Dermis blood vessel endothelial cell (primary cell): ENCODE results near the gene ANKLE2. TPM values are rescaled to one million over a fixed set of nuclear protein-coding genes. Genes with fewer than 3 reads are reported as not detected.
A peak's percentile ranks its signal among the peaks of the same experiment; 100 is the strongest.
"Not testable (repeated sequence)": the region's sequence is repeated elsewhere in the genome, so short reads cannot be mapped to it uniquely, and the experiment has no call there.

Experiments used
- DNase-seq: peaks from one replicate; pipeline ENCODE4 v3.0.0; 2010
- total RNA-seq: library from RNA; depleted of rRNA; stranded (reverse); fragments of >200 nt; gene quantifications from 2 replicates; pipeline ENCODE4 v1.2.3, GENCODE V29; 2014

ANKLE2 gene
- total RNA-seq, 1 donor from 2014 or later: 61.6 TPM

DNA sequence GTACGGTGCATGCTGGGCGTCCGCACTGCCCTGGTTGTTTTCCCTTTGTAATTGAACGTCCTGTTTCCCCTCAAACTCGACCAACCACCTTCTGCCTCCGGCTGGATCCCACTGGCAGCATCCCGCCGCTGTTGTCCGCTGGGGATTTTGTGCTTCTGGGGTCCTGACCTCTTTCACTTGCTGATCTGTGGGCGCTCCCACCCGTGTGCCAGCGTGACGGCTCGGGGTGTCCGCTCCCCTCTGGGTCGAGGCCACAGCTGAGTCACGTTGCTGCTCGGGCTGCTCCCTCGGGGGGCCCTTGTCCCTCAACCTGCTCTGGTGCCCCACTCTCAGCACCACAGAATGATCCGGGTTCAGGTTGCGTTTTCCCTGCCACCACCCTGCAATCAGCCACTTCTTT, 43.0 kb downstream of the ANKLE2 start:
- DNase-seq: no peak

DNA sequence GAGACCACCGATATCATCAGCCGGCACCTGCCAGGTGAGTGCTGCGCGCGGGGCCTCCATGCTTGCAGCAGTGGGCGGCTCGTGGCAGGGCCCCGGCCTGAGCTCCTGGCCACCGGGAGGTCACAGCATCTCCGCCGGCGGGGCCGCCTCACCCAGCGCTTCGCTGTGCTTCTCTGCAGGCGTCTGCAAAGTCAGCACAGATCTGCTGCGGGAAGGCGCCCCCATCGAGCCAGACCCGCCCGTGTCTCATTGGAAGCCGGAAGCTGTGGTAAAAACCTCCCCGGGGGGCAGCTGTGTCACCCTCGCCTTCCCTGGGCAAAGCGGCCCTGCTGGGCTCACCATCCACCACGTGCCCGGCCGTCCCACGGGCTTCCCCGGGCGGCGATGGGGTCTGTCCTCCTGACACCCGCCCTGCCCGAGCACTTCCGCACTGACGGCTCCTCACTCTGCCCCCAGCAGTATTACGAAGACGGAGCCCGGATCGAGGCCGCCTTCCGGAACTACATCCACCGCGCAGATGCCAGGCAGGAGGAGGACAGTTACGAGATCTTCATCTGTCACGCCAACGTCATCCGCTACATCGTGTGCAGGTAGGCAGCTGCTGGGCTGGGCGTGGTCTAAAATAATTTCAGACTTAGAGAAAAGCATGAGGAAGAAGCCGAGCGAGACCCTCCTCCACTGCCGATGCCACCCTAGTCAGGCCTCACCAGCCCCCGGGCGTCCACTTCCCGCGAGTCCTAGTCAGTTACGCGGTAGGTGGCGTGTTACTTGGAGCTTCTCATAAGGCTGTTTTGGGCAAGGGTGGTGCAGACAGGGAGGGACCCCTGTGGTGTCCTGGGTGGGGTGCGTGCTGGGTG, 43.9 kb downstream of the ANKLE2 start:
- no peak for DNase-seq

DNA sequence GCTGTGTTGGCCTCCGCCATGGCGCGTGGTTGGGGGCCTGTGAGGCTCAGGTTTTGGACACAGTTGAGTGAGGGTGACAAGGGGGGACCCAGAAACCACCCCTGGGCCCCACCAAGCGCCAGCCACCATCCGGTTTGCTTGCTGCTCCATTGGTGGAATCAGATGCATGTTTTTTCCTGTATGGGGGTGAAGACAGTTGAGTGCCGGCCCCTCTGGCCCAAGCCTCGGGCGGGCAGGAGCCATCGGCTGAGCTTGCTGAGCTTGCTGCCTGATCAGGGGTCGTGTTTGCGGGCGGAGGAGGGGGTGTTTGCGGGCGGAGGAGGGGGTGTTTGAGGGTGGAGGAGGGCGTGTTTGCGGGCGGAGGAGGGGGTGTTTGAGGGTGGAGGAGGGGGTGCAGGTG, 44.6 kb downstream of the ANKLE2 start:
- DNase-seq: no peak

- DNase-seq: no peak
Observed at GRCh38 chr12:132716356-132716755, 45.3 kb downstream of the ANKLE2 start.

DNA sequence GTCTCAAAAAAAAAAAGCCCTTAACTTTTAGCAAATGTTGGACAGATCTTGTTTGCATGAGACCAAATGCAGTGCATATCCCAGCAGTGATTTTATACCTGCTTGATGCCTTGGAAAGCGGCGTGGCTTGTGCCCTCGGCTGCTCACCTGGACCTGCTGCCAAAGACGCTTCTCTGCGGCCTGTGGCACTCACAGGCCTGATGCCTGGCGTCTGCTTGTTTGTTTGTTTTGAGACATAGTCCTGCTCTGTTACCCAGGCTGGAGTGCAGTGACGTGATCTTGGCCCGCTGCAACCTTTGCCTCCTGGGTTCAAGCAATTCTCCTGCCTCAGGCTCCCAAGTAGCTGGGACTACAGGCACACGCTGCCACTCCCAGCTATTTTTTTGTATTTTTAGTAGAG, 45.8 kb downstream of the ANKLE2 start:
- DNase-seq: no peak

DNA sequence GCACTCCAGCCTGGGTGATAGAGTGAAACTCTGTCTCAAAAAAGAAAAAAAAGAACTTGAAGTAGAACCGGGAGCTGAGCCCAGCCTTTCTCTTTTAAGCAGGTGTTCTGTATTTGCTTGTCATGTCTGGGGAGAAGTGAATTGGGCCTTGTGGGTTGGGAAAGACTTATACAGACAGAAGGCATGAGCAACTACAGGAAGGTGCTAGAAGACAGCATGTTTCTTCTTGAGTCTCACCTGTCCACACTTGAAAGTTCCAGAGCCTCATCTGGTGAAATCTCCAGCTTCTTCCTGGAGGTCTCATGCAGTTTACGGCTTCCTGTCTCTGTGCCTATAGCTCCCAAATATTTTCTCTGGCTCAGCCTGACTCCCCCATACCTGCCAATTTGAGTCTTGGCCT, 48.5 kb downstream of the ANKLE2 start:
- DNase-seq: no peak

DNA sequence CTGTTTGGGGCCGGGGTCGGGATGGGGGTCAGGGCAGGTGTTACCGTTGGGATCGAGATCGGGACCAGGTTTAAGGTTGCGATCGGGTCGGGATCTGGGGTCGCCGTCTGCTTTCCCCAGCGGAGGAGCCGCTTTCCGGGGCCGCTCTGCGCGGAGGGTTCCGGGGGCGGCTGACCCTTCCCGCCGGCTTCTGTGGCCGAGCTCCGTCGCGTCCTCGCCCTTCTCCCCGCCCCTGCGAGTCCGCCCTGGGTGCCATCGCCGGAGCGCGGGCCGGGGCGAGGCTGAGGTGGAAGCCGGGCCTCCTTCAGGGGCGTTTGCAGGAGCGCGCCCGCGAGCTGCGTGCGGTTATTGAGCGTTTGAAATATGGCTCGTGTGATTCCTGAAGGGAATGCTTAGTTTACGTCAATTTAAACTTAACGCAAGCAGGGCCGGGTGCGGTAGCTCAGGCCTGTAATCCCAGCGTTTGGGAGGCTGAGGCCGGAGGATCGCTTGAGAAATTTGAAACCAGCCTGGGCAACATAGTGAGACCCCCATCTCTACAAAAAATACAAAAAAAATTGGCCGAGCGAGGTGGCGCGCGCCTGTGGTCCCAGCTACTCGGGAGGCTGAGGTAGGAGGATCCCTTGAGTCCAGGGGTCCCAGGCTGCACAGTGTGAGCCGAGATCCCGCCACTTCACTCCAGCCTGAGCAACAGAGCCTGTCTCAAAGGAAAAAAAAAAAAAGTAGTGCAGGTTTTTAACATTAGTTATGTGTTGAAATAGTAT, 50.4 kb downstream of the ANKLE2 start:
- peak; percentile 45 for DNase-seq

DNA sequence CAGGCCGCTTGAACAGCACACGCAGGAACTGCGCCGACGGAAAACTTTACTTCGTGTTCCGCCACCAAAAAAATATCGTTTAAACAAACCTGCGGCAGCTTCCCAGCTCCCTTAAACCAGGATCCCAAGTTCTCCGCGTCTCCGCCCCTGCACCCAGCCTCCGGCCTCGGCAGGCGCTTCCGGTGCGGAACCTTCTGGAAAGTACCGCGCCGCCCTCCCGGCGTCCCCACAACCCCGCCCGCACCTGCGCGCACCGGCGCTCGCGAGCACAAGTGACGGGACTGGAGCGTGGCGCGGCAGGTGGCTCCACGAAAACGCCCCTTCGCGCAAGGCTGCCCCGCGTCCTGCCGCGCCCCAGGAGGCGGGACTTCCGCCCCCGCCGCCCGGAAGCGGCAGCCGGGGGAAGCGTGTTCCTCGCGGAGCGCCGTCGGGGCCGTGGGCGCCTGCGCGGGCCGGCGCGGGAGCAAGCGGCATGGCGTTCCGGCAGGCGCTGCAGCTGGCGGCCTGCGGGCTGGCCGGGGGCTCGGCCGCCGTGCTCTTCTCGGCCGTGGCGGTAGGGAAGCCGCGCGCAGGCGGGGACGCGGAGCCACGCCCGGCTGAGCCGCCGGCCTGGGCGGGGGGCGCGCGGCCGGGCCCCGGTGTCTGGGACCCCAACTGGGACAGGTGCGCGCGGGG, 51.1 kb downstream of the ANKLE2 start, which contains the start of gene PGAM5:
Gene PGAM5 (plus strand): TSS at position 438 of the 675 bp plus-strand sequence. CDS start 35 bp downstream, at position 473.
- DNase-seq: peak; percentile 90

DNA sequence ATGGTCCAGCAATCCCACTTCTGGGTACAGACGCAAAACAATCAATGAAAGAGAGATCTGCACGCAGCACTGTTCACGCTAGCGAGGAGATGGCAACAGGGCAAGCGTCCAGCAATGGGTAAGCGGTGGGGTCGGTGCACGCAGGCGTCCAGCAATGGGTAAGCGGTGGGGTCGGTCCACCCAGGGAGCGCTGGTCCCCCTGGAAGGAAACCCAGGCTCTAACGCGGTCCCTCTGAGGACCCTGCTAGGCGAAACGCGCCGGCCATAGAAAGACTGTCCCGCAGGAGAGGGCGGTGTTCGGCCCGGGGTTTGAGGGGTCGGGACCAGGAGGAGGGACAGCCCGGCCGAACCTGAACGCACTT, 51.6 kb downstream of the ANKLE2 start:
- peak; percentile 41 for DNase-seq

- DNase-seq: no peak
Observed at GRCh38 chr12:132708150-132708549, 53.5 kb downstream of the ANKLE2 start.

DNA sequence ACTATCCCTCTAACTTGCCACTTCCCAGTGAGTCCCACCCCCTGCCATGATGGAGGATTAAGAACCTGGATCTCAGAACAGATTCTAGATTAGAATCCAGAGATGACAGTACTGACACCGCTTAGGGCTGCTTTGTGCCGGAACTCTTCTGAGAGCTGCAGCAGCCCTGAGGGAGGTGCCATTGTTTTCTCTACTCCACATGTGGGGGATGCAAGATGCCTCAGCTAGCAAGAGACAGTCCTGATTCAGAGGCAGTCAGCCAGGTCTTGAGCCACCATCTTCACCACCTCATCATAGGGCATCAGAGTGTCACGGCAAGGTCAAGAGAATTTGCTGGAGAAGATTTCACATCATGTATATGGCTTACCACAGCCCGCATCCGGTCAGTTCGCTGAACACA, 54.4 kb downstream of the ANKLE2 start:
- DNase-seq: no peak

- no peak for DNase-seq
Observed at GRCh38 chr12:132703641-132704040, 58.0 kb downstream of the ANKLE2 start.

DNA sequence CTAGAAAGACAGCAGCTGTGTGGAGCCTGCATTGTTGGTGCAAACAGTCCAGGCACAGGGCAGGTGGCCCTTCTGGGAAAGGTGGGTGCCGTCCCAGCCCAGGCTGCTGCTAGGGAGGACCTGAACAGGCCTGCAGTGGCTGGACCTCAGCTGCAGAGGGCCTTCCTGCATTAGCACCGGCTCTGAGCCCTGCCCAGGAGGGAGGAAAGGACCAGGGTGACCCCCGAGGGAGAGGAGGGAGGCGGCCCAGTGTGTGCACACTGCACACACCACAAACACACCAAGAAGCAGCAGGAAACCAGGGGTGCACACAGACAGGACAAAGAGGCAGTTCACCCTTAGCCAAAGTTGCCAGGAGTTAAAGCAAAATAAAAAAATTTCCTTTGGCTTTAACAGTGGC, 59.0 kb downstream of the ANKLE2 start:
- DNase-seq: no peak

- DNase-seq: no peak
Observed at GRCh38 chr12:132700212-132700822, 61.3 kb downstream of the ANKLE2 start.

DNA sequence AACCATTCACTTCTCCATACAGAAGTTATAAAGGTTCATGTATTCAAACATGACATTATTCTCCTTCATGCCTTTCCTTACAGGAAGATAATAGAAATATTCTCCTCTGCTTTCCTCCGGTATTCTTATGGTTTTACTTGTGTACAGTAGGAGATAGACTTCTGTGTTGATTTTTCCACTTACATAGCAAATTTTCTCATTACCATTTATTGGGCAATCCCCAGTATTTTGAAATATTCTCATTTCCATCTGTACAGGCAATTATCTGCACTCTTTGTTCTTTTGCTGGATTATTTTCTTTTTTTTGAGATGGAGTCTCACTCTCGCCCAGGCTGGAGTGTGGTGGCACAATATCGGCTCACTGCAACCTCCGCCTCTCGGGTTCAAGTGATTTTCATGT, 63.3 kb downstream of the ANKLE2 start:
- no peak for DNase-seq

DNA sequence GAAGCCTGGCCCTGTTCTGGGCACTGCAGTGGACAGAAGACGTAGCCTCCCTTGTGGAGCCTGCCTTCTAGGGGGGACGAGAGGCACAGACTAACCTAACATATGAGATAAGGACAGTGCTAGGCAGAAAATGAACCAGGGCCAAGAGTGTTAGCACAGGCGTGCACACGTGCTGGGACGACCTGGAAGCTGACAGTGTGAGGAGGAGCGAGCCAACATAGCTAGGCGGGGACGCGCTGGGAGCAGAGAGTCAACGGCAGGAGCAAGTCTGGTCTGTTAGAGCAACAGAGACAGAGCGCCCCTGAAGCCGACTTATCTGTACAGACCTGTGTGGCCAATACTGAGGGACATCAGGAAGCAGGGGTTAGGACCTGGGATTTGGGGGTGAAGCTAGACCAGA, 66.2 kb downstream of the ANKLE2 start:
- DNase-seq: no peak

DNA sequence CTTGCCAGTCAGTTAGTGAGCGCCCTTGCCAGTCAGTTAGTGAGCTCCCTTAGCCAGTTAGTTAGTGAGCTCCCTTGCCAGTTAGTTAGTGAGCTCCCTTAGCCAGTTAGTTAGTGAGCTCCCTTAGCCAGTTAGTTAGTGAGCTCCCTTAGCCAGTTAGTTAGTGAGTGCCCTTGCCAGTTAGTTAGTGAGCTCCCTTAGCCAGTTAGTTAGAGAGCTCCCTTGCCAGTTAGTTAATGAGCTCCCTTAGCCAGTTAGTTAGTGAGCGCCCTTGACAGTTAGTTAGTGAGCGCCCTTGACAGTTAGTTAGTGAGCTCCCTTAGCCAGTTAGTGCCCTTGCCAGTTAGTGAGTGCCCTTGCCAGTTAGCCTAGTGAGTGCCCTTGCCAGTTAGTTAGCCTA, 66.7 kb downstream of the ANKLE2 start:
- not testable (repeated sequence) for DNase-seq

DNA sequence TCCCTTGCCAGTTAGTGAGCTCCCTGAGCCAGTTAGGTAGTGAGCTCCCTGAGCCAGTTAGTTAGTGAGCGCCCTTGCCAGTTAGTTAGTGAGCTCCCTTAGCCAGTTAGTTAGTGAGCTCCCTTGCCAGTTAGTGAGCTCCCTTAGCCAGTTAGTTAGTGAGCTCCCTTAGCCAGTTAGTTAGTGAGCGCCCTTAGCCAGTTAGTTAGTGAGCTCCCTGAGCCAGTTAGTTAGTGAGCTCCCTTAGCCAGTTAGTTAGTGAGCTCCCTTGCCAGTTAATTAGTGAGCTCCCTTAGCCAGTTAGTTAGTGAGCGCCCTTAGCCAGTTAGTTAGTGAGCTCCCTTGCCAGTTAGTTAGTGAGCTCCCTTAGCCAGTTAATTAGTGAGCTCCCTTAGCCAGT, 69.6 kb downstream of the ANKLE2 start:
- not testable (repeated sequence) for DNase-seq

GRCh38 chr12:132690112-132690511, 71.5 kb downstream of the ANKLE2 start:
- no peak for DNase-seq

DNA sequence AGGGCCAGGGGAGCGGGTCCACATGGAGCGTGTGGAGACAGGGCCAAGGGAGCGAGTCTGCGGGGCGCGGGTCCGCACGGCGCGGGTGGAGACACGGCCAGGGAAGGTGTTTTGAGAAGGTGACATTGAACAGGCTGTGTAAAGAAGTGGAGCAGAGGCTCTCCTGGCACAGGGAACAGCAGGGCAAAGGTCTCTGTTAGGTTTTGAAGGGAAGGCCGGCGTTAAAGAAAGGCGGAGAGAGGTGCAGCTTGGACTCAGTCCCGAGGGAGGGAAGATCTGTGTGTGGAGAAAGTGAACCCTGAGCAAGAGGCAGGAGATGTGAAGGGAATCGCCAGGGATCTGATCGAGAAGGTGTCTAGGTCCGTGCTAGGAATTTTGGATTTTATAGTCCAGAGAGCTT, 72.4 kb downstream of the ANKLE2 start:
- no peak for DNase-seq

DNA sequence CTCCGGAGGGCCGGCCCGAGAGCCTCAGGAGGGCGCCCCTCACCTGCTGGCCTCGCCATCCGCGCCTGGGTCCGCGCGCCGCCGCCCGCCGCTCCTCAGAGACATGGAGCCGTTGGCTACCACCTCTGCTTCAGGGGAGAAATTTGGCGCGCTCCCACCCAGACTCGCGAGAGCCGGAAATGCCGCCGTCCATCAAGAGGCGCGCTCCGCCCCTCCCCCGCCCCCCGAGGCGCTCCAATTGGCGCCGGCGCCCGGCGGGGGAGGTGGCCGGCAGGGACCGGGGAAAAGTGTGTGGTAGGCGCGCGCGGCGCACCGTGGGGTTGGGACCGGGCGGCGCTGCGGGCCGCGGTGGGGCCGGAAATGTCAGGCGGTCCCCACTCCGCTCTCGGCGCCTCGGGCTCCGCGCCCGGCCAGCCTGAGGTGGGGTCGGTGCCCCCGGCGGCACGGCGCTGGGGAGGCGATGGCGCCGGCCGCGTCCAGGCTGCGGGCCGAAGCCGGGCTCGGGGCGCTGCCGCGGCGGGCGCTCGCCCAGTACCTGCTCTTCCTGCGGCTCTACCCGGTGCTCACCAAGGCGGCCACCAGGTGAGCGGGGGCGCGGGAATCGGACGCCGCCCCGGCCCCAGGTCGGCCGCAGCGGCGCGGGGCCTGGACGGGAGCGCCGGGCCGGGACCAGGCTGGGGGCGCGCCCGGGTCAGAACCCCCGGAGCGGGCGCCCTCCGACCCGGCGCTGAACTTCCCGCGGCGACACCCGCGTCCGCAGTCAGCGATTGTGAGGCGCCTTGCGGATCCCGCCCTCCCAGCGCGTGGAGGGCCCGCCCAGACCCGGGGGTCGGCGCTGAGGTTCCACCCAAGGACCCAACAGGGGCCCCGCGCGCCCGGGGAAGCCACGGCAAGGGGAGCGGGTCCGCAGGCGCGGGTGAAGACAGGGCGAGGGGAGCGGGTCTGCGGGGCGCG, 74.1 kb downstream of the ANKLE2 start, which contains the start of the genes POLE and PXMP2:
Gene POLE (minus strand): TSS at position 132 of the 954 bp plus-strand sequence. CDS start 27 bp downstream, at position 105.
Gene PXMP2 (plus strand): TSS at position 377 of the 954 bp plus-strand sequence. CDS start 84 bp downstream, at position 461.
- DNase-seq: peak; percentile 97
